ENCODE measurements around the gene TFDP1. TPM values are rescaled to one million over a fixed set of nuclear protein-coding genes. Genes with fewer than 3 reads are reported as not detected.

TFDP1 gene
- total and polyA plus RNA-seq, 2 of the 4 experiments (the other 2 are of a cell fraction), result 59.3 to 97.0 TPM

- BruUV-seq (replicated peaks), result no TSS peak
Measured at GRCh38 chr13:113655346-113656002, 70.9 kb downstream of the TFDP1 start.

More at GRCh38 chr13:113655346-113656002, 70.9 kb downstream of the TFDP1 start:
- Histone ChIP-seq H3K27ac (ENCODE audit: insufficient read depth, low read length) (no peak overlapping the region), H2BK120ac (ENCODE audit: low read depth, low read length) (no peak overlapping the region), H2AK9ac (replicated peaks; ENCODE audit: low read depth, low read length, poor library complexity) (peak overlapping the region; percentile 5), H4K20me1 (ENCODE audit: insufficient read depth, low read length) (no peaks in the 10 kb centered on the region; the same call in 1 of the 2 replicates), H3K14ac (replicated peaks; ENCODE audit: low read depth, low read length) (no peak overlapping the region), H3K9ac (ENCODE audit: low read depth, low read length) (no peak overlapping the region), H3K18ac (ENCODE audit: low read depth, low read length) (no peak overlapping the region), H3K79me1 (ENCODE audit: low read depth in 1 of 2, low read length in 2 of 2) (no peaks in the 10 kb centered on the region), H3K27me3 (ENCODE audit: control insufficient read depth, insufficient read depth, low read length) (peaks cover 3% of the 10 kb centered on the region; the same call in 1 of the 2 replicates), H3K9me3 (ENCODE audit: control insufficient read depth, insufficient read depth, low read length) (no peaks in the 10 kb centered on the region; the same call in 1 of the 2 replicates), H2BK15ac (ENCODE audit: low read depth, low read length) (no peak overlapping the region), H2AFZ (replicated peaks; ENCODE audit: low read length, poor library complexity) (peak overlapping the region; percentile 41), H2AK5ac (ENCODE audit: low read depth, low read length) (no peak overlapping the region), H3K36me3 (ENCODE audit: control insufficient read depth, insufficient read depth, low read length) (no peaks in the 10 kb centered on the region), H3K4me2 (ENCODE audit: low read depth, low read length) (no peak overlapping the region), H4K5ac (ENCODE audit: low read depth, low read length) (no peak overlapping the region), H4K8ac (ENCODE audit: low read depth in 2 of 2, low read length in 2 of 2) (no peak overlapping the region), H4K91ac (ENCODE audit: insufficient read depth, low read depth, low read length) (no peak overlapping the region), H3K23ac (ENCODE audit: low read depth, low read length) (no peak overlapping the region), H3K9me1 (ENCODE audit: insufficient read depth, low read length) (no peaks in the 10 kb centered on the region), H3K4me3 (ENCODE audit: insufficient read depth, low read depth, low read length) (no peak overlapping the region), H2BK20ac (ENCODE audit: low read depth, low read length) (no peak overlapping the region), H2BK5ac (ENCODE audit: low read depth, low read length, poor library complexity, severe bottlenecking) (no peak overlapping the region), H3K56ac (ENCODE audit: extremely low read depth, insufficient read depth, low read length) (no peak overlapping the region), H3K4me1 (ENCODE audit: control insufficient read depth, insufficient read depth, low read length) (peaks cover 2% of the 10 kb centered on the region; the same call in 1 of the 2 replicates), H3K4ac (ENCODE audit: low read depth, low read length) (no peak overlapping the region)
- in situ Hi-C loops (cut with MboI; ENCODE audit: low sequenced_read_pairs) (no loop called here), intact Hi-C loops (cut with micrococcal nuclease) (no loop called here), dilution Hi-C loops (cut with HindIII; ENCODE audit: low sequenced_read_pairs, unreplicated experiment) (no loop called here)
- no peak for ATAC-seq (ENCODE audit: low read depth)
- no peak for DNase-seq
- POLR2A ChIA-PET (ENCODE audit: unreplicated experiment), result no interaction called here
- TF ChIP-seq BHLHE40 (IDR thresholded peaks at IDR 0.05; ENCODE audit: low read depth, low read length) (no peak), CHD1 (IDR thresholded peaks at IDR 0.05; ENCODE audit: low read depth, low read length) (no peak), RFX5 (IDR thresholded peaks at IDR 0.05; ENCODE audit: low read depth, low read length) (no peak), RAD21 (IDR thresholded peaks at IDR 0.05; ENCODE audit: low read length) (no peak), ELK1 (IDR thresholded peaks at IDR 0.05; ENCODE audit: borderline replicate concordance, low read depth, low read length) (no peak), SMC3 (IDR thresholded peaks at IDR 0.05; ENCODE audit: low read depth, low read length) (no peak), MAZ (IDR thresholded peaks at IDR 0.05; ENCODE audit: borderline replicate concordance, low read depth, low read length) (no peak)
- CTCF ChIA-PET, result no interaction called here
- WGBS, 2 experiments (ENCODE audit: extremely low coverage in 2 of 2, insufficient read length in 1 of 2), result no CpG with 5 or more reads among the region's 15 CpGs
